Smooth muscle cell of bladder (primary cell): Measurements from ENCODE around the gene HACL1. TPM values are rescaled to one million over a fixed set of nuclear protein-coding genes. Genes with fewer than 3 reads are reported as not detected.

Source experiments
- total RNA-seq: library from RNA; depleted of rRNA; stranded (reverse); fragments of >200 nt; gene quantifications from 2 replicates; pipeline ENCODE4 v1.2.3, GENCODE V29; 2014

The HACL1 gene
- total RNA-seq = 19.4 and 22.0 TPM in 2 replicates

DNA sequence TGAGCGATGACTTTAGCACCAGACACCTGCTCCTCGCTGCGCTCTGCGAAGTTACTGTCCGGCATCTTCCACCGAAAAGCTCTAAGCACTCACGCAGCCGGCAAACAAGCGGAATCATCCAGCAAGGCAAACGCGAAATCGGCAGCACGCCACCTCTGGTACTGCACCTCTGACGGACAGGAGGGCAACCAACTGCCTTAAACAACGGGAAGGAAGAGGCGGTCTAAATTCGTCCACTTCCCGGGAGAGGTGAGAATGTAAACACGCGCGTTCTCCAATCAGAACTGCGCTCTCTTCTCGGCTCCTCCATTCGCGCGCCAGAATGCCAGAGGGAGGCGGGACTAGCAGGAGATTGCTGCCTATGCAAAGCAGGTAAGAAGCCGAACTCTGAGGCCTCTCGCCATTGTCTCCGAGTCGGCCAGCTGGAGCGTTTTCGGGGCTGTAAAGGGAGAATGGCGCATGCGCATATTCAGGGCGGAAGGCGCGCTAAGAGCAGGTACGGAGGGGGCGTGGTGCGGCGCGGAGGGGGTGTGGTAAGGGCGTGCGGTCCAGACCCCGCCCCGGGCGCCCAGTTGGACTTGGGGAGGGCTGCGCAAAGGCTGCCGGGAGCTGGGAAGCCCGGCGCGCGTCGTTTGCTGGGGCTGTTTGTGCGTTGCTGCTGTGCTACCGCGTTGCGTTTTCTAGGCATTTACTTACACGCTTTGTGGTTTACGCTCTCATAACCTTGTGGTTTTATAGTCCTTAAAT, at the start of gene HACL1, which contains the start of gene BTD:
Gene HACL1, minus strand, starts transcription at position 171 of the 747 bp plus-strand sequence. Its CDS starts 106 bp downstream, at position 65.
Gene BTD, plus strand, starts transcription at position 347 of the 747 bp plus-strand sequence. CDS start 33,695 bp downstream, outside the sequence.

GRCh38 chr3:15521573-15521965, 79.8 kb downstream of the HACL1 start, which contains the start of gene COLQ:
TSS of gene COLQ (minus strand) at chr3:15521706. CDS start at chr3:15521625, 81 bp downstream.

Other genes starting within 250 kb of the HACL1 start
- gene METTL6, start 174.0 kb downstream of the HACL1 start, total RNA-seq = 27.0 and 30.9 TPM in 2 replicates
- 16.6 and 20.1 TPM in 2 replicates for gene EAF1, start 174.0 kb downstream of the HACL1 start, total RNA-seq
- gene COLQ, start 79.9 kb downstream of the HACL1 start, total RNA-seq = 0.28 and 0.46 TPM in 2 replicates
- gene BTD, start 176 bp upstream of the HACL1 start, total RNA-seq = 19.2 and 31.0 TPM in 2 replicates
- 131 and 178 TPM in 2 replicates for gene ANKRD28, start 196.4 kb upstream of the HACL1 start, total RNA-seq